ENCODE data around the gene IGF2BP2.

The IGF2BP2 gene

DNA sequence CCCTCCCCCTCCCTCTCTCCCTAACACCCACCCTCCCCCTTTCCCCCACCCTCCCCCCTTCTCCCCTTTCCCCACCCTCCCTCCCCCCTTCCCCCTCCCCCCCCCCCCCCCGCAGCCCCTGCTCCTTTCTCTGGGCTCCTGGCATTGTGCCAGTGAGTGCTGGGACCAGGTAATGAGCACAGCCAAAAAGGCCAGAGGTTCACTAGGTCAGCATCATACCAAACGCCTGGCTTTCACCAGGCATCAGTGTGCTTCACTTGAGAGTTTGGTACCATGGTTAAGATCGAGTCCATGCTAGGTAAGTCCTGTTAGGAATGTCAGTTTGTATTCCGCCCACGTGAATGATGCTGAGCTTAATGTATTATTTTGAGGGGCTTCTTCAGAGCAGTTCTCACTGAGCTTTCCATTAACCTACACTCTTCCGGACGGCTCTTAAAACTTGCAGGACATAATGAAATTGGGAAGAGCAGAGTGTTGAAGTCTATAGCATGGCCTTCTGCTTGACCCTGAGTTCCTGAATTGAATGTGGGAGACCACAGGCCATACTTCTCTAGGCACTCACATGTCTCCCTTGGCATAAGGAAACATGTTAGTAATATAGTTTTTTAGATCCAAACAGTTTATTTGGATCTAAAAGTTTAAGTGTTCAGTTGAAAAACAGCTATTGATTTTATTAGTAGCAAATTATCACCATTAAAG, 193.2 kb downstream of the IGF2BP2 start:
- no peak for DNase-seq

DNA sequence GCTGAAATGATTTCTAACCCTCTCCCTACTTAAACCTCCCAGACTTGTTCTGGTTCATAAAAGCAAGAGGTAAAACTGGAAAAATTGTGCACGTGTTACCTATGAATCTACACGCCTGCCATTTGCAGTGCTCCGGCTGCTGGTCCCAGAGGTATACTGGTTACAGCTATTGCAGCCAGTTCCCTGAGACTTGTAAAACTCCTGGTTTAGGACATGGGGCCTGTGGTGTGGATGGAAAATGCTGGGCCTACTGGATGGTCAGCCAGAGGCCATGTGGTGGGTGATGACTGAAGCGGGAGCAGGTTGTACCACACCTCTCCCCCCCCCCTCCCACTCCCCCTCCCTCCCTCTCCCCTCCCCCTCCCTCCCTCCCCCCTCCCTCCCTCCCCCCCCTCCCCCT, 193.7 kb downstream of the IGF2BP2 start:
- no peak for DNase-seq

DNA sequence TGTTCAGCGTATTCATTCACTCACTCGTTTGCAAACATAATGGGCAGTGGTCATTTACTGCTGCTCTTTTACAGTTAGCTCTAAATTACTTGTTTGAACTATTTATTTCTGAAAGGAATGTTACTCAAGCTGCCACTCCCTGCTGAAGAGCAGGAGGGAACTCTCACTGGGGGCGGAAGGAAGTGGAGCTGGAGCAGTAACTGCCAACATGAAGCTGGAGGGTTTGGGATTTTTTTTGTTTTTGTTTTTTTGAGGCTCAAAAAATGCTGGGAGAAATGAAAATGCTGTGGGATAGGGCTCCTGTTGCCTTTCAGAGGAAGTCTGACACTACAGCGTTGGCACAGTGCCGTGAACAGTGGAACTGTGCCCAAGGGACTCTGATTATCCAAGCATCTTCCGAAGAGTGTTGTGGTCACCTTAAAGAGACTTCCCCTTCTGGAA, 194.6 kb downstream of the IGF2BP2 start:
- no peak for DNase-seq

DNA sequence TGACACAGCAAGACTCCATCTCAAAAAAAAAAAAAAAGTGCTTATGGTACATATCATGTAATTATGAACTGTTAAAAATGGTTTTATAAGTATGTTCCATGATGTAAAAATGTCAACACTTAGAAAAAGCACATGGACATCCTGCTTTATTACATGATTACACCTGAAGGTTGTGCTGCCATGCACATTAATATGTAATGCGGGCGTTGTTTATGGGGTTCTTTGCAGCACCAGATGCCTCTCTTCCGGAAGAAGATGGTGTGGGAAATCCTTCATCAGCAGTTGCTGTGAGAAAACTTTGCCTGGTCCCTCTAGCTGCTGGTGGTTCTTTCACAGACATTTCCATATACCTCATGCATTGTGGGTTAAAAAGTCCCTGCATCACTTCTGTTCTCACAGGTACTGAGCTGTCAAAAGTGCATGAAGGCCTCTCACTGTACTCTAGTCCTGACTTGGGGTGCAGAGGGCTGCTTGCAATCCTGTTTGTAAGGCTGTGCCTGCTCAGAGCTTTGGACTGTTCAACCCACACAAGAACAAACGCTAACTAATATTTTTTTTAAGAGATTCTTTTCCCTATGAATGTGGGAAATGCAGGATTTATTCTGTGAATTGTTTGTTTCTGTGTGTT, 195.2 kb downstream of the IGF2BP2 start:
- DNase-seq: no peak

DNA sequence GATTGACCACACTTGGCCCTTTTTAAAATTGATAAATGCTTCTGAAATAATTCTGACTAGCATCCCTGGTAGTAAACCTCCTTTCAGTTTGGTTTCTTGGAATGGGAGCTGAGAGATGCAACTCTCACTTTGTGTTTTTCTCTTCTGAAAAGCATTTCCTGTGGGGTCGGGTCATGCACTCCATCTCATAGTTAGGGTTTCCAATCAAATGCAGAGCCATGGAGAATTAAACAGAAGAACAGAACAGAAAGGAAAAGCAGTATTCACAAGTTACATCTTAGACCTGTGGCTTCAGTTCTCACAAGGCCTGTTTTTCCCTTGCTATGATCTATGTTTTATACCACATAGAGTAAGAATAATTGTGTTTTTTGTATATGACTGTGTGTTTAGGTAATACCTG, 199.1 kb downstream of the IGF2BP2 start:
- DNase-seq: no peak

- no peak for DNase-seq
Observed at GRCh38 chr3:185623939-185624665, 200.7 kb downstream of the IGF2BP2 start.

- DNase-seq: no peak
Observed at GRCh38 chr3:185613016-185613415, 211.8 kb downstream of the IGF2BP2 start.

GRCh38 chr3:185606196-185606595, 218.6 kb downstream of the IGF2BP2 start:
- no peak for DNase-seq

GRCh38 chr3:185605566-185605965, 219.3 kb downstream of the IGF2BP2 start:
- DNase-seq: no peak

GRCh38 chr3:185595526-185595925, 229.3 kb downstream of the IGF2BP2 start:
- DNase-seq: no peak

DNA sequence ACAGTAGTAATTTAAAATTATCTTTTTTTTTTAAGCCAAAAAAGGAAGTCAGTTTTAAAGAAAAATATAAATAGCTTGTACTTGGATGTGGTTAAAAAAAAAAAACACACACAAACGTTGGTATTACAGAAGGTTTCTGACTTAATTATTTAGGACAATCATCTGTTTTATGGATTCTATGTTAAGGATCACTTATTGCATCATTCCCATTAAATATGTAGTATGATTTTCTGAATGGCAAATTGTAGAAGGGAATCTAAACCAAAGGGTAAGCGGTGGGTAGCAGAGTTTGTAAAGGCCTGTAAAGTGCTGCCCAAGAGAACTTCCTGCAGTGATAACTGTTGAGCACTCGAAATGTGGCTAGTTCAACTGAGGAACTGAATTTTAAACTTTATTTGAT, 230.8 kb downstream of the IGF2BP2 start:
- no peak for DNase-seq
